ENCODE measurements around the gene CSF2RB.
A peak's percentile ranks its signal among the peaks of the same experiment; 100 is the strongest.

The CSF2RB gene

DNA sequence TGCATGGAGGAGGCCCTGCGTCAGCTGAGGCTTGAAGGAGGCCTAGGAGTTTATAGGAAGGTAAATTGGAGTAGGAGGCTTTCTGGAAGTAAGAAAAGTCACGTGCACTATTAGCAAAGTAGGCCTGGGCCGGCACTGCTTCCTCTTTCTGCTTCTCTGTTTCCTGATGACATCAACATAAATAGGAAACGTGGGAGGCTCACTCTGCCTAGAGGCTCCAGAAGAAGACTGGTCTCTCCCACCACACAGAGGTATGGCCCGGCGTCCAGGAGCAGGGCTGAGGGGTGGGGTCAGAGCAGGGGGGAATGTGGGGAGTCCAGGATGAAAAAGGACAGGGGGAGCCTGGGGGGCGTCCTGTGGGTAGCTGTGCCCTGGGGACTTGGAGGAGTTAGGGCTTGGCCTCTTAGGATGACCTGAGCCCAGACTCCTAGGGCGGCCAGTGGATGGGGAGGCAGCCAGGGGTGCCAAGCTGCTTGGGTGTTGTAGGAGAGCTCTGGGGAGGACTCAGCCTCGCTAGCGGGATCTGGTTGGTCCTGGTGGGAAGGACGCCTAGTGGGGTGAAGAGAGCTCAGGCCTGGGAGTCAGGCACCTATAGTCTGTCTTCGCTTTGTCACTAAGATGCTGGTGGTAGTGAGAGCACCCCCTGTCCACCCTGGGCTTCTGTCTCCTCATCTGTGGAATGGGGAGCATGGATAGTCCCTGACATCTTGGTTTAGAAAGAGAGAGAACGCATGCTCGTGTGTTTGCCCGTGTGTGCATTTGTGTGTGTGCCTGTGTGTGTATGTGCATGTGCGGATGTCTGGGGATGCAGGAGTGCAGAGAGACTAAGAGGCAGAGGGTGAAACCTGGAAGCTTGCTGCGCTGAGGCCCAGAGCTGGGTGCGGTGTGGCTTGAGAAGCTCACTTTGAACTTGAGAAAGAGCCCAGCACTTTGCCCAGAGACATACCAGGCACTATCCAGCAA, at the start of gene CSF2RB:
Gene CSF2RB (plus strand): TSS at position 202 of the 963 bp plus-strand sequence. CDS start 8,580 bp downstream, outside the sequence.
- no peak for DNase-seq (ENCODE audit: low read depth)

DNA sequence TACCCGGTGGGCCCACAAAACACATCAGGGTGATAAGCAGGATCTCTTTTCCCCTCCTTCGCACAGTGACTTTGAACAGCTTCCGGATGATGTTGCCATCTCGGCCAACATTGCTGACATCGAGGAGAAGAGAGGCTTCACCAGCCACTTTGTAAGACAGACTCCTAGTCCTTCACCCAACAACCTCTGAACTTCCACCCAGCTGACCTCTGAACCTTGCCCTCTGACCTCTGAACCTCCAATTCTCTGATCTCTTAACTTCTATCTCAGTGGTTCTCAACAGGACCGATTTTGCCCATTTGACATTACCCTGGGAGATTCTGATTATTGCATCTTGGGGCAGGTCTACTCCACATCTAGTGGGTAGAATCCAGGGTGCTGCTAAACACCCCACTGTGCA, 49.4 kb upstream of the CSF2RB start:
- no peak for DNase-seq (ENCODE audit: low read depth)

DNA sequence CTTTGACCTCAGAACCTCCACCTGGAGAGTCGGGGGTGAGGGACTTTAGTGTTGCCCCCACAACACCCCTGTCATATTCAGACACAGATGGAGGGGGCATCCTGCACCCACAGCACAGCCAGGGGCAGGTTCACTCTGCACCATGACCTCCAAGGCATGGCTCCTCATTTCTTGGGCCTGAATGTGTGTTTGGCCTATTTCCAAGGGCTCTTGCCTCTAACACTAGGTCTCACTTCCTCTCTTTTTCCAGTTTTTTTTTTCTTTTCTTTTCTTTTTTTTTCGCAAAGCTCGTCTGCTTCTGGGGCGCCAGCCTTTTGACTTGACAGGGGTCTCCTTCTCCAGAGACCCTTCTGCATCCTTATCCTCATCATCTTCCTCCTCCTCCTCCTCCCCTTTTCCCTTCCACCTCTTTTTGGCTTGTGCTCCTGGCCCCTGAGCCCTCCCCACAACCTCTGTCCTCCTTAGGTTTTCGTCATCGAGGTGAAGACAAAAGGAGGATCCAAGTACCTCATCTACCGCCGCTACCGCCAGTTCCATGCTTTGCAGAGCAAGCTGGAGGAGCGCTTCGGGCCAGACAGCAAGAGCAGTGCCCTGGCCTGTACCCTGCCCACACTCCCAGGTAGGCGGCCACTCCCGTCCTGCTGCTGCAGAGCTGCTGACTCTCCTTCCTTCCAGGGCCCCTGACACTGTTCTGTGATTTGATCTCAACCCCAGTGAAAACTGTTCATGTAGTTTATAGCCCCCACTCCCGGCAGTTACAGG, 48.8 kb upstream of the CSF2RB start:
- no peak for DNase-seq (ENCODE audit: low read depth)

DNA sequence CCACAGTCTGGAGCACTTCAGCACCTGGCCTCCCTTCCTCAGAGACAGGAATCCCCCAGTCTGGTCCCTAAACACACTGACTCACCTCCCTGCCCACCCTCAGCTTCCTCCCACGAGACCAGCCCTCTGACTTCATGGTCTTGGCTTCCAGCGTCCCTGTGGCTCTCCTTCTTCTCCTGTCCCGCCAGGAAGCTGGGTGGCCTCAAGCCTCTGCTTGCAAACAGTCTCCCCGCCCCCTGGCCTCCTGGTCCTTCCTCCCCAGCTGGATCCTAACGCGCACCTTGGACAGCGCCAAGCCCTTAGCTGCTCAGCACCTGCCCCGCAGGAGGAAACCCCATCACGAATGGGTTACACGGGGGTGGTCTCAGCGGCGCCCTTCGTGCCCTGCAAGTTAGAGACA, 48.1 kb upstream of the CSF2RB start:
- no peak for DNase-seq (ENCODE audit: low read depth)

DNA sequence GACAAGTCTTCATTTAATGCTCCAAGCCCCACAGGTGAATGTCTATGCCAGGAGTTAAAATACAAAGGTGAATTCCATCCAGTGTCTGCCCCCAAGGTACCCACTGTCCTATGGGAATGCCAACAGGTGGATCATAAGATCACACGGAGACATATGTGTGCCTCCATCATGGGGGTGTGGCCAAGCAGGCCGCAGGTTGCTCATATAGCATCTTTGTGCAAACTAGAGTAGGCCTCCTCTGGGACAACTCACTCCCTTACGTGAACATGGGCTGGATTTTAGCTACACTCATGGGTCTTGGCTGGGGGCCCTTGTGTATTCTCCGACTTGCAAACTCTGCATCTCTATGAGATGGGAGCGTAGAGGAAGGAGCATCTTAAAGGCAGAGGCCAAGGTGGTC, 45.7 kb upstream of the CSF2RB start:
- DNase-seq (ENCODE audit: low read depth) = no peak

DNA sequence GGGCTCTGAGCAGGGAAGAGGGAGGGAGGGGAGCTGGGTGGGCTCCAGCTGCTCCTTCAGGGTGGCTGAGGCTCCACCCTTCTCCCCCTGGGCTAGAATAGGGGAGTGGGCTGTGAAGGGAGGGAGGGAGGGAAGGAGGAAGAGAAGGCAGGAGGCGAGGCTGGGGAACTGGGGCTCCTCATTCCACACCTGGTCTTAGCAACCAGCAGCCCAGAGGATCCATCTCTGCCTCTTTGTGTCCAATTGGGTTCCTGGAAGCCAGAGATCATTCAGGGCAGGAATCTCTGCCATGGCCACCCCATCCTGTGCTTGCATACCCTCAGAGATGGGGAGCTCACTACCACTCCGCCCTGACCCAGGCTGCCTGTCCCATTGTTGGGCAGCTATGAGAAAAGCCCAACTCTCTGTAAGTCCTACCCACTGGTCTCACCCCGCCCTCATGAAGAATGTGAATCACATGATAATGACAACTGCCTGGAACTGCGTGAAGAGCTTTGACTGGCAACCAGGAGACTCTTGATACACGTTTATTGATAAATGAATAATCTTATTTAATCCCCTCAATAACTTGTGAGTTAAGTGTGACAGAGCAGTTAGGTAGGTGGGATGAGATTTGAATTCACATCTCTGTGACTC, 44.8 kb upstream of the CSF2RB start:
- DNase-seq (ENCODE audit: low read depth) = no peak

DNA sequence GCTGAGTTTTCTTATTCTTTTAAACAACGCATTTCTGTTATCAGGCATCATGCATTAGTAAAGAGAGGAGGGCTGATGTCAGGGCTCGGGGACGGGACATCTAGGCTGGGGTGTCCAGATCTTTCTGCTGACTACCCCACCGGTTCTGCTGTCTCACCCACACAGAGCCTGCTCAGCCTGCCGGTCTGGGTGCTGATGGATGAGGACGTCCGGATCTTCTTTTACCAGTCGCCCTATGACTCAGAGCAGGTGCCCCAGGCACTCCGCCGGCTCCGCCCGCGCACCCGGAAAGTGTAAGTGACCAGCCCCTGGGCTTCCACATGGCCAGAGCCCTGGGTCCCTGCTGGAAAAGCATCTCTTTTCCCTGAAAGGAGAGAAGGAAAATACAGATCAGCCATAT, 43.2 kb upstream of the CSF2RB start:
- no peak for DNase-seq (ENCODE audit: low read depth)

DNA sequence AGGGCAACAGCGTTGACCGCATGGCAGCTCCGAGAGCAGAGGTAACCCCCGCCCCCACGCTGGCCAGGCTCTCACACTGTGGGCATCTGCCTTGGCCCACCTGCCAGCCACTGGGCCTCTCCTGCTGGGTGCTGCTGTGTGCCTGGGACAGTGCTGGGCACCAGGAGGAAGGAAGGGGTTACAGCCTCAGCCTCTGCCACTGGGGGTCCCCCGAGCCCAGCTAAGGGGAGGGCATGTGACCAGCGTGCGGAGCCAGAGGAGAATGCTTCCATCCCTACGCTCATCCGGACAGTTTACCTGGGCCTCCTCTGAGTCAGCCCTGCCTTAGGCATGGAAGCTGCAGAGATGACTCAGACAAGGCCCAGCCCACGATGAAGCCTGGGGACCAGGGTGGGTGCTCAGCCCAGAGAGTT, 41.8 kb upstream of the CSF2RB start:
- no peak for DNase-seq (ENCODE audit: low read depth)

DNA sequence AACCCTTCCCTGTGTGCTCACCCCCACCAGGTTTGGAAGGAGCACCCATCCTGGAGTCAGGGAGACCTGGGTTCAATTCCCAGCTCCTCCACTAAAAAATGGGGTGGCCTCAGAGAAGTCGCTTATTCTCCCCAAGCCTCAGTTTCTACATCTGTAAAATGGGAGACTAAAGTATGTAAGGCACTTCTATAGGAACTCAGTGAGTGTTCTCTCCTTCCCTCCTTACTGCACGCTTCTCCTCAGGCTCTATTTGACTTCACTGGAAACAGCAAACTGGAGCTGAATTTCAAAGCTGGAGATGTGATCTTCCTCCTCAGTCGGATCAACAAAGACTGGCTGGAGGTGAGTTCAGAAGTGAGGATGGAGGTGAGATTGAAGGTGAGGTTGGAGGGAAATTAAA, 41.3 kb upstream of the CSF2RB start:
- no peak for DNase-seq (ENCODE audit: low read depth)

DNA sequence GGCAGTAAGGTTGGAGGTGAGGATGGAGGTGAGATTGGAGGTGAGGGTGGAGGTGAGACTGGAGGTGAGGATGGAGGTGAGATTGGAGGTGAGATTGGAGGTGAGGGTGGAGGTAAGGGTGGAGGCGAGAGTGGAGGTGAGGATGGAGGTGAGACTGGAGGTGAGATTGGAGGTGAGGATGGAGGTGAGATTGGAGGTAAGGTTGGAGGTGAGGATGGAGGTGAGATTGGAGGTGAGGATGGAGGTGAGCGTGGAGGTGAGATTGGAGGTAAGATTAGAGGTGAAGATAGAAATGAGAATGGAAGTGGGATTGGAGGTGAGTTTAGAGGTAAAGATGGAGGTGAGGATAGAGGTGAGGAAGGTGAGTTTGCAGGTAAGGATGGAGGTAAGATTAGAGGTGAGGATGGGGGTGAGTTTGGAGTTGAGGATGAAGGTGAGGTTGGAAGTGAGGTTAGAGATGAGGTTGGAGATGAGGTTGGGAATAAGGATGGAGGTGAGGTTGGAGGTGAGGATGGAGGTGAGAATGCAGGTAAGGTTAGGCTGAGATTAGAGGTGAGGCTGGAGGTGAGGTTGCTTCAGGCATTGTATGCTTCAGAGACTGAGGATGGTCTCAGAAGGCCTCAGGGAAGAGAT, 40.4 kb upstream of the CSF2RB start:
- DNase-seq (ENCODE audit: low read depth) = no peak

DNA sequence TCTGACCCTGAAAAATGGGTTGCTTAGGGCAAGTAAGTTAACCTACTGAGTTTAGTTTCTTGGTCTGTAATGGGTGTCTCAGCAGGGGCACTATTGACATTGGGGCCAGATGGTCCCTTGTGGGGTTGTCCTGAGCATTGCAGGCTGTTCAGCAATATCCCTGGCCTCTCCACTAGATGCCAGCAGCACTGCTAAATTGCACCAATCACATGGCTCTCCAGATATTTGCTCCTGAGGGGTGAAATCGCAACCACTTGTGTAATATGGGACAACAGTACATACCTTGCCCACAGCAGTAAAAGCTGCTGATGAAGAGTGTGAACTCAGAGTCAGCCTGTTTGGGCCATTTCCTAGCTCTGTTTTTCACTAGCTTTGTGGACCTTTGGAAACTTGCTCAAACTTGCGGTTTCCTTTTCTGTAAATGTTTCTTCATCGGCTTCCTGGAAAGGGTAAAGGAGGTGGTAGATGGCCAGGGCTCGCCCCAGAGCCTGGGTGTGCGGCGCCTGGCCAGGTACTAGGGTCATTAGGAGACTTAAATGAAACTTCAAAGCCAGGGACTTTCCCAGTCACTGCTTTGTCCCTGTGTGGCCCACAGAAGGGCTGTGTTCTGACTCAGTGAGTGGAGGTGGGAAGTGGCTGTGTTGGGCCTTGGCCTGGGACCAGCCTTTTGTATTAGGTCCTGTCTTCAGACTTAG, 39.7 kb upstream of the CSF2RB start:
- DNase-seq (ENCODE audit: low read depth) = peak; percentile 22

DNA sequence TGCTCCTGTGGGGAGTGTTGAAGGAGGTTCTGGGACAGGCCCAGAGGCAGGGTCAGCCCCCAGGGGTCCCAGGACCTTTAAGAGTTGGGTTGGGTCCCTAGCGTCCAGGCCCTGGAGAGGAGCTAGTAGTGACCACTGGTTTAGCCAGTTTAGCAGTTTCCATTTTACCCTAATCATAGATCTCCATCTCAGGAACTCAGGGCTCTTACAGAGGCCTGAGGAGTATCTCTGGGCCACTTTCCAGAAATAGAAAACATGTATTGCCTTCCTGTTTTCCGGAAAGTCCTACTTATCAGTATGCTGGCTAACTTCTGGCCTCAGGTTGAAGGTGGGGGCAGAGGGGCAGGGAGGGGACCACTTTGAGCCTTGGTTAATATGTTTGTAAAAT, 39.1 kb upstream of the CSF2RB start:
- no peak for DNase-seq (ENCODE audit: low read depth)

DNA sequence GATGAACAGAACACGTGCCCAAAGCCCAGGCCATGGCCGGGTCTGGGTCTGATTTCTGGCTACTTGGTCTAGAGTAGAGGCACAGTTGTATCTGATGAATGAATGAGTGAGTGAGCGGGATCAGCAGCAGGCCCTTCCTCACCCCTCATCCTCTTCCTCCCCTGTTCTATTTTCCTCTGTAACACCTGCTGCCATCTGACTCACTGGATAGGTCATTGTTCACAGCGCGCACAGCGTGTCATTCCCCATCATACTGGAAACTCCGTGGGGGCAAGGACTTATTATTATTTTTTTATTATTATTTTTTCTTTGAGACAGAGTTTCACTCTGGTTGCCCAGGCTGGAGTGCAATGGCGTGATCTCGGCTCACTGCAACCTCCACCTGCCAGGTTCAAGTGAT, 38.7 kb upstream of the CSF2RB start:
- no peak for DNase-seq (ENCODE audit: low read depth)

DNA sequence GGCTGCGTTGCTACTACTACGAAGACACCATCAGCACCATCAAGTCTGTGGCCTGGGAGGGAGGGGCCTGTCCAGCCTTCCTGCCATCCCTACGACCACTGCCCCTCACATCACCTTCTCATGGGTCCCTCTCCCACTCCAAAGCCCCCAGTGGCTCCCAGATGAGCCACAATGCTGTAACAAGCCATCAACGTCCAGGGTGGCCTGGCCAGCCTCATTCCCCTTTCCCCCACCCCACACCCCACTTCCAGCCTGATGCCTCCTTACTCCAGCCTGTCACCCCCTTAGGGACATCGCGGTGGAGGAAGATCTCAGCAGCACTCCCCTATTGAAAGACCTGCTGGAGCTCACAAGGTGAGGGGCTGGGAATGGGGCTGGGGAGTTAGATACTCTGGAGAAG, 37.7 kb upstream of the CSF2RB start:
- DNase-seq (ENCODE audit: low read depth) = no peak

DNA sequence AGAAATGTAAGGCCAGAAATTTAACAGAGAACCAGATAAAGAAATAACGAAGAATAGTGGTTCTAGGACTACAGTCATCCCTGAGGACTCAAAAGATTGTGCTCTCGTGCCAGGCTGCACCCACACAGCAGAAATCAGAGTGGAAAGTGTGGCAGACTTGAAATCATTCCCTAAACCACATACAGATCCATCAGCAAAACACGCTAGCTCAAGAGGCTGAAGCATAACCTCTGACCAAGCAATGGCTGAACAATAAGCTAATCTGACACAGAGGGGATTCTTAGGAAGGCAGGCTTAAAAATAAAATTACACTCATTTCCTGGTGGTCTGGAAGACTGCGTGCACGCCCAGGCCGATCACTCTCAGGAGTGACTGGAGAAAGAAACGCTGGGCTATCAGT, 33.7 kb upstream of the CSF2RB start:
- peak; percentile 5 for DNase-seq (ENCODE audit: low read depth)

DNA sequence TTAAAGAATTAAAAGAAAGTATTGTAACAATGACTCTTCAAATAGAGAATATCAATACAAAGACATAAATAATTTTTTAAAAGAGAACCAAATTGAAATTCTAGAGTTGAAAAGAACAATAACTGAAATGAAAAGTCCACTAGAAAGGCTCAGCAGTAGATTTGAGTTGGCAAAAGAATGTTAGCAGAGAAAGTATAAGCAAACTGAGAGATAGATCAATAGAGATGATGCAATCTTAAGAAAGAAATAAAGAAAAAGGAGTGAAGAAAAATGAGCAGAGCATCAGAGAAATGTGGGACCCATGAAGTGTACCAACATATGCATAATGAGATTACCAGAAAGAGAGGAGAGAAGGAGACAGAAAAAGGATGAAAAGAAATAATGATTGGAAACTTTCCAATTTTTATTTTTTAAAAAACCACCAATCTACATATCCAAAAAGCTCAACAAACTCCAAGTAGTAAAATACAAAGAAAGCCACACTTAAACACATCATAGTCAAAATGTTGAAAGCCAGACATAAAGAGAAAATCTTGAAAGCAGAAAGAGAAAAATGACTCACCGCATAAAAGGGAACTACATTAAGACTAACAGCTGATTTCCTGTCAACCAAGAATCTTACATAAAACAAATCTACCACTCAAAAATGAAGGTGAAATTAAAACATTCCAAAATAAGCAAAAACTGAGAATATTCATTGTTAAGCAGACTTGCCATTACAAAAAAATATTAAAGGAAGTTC, 31.8 kb upstream of the CSF2RB start:
- no peak for DNase-seq (ENCODE audit: low read depth)

DNA sequence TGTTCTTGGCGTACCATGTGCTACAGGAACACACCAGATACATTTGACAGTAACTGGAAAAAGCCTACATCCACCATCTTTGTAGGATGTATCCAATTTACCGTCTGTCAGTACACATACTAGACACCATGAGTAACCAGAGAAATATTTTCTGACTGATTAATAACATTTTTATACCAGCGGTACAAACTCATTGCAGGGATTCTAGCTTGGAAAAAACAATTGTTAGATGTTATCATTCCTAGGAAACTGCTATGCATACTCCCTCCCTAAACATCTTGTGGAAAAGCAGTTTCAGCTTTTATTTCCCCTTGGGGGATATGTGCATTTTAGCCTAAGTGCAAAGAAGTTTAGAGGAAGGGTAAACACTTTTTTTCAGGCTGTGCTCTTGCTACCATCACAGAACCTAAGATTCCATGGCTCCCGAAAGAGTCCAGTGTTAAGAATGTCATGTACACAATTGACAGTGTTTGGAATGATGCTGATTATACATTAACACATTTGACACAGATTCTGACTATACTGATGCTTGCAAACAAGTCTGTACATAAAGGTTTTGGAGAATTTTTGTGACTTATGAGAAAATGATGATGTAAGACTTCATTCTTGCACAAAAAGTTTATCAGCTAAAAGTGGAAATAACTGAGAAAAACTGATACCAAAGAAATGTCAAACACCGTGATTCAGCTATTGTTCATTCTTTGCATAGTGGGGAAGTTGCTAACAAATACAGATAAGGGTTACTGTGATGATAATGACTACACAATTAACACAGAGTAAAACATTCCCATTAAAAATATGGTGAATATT, 28.9 kb upstream of the CSF2RB start:
- peak; percentile 3 for DNase-seq (ENCODE audit: low read depth)

DNA sequence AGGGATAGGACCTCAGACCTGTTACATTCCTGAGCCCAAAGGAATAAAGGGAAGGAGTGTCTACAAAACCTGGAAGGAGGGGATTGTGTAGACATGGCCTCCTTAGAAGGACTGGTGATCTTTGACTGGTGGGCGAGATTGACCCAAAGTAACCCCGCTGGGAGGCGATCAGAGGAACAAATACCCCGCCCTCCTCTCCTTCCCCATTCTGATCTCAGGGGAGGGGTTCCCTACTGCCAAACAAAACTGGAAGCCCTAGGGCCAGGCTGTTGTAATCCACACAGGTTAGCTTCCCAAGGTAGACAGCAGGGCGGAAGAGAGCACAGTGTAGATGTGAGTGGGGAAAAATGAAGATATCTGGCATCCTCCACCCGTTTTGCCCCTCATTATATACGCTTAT, 28.0 kb upstream of the CSF2RB start:
- DNase-seq (ENCODE audit: low read depth) = no peak

DNA sequence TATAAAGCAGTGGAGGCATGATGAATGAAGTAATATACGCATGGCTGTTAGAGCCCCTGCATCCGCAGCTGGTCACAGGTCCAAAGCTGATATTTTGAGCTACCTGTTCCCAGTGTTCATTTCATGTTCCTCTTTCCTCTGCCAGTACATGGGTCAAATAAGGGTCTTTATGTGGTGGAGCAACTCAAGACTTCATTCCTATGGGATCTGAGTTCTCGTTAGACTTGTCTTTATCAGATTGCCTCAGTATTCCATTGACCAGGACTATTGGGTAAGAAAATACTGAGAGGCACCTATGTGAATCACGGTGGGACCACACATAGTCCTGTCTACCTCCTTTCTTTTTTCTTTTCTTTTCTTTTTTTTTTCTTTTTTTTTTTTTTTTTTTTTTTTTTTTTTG, 27.4 kb upstream of the CSF2RB start:
- DNase-seq (ENCODE audit: low read depth) = no peak

DNA sequence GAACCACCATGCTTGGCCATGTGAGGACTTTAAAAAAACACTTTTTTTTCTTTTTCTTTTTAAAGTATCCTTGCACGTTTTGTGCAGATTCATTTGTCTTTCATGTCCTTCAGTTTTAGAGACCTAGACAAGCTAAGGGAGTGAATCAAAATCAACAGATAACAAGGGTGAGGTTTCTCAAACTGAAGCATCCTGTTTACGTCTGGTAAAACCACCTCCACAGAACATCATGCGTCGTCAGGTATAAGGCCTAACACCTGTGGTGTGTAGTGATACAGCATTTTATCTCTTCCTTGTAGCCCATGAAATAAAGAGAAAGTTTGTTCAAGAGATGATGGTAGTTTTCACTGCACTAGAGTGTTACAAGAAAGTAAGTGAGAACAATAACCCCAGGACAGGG, 26.3 kb upstream of the CSF2RB start:
- no peak for DNase-seq (ENCODE audit: low read depth)

Data from GM04504 (cell line).